ENCODE measurements around the gene TCOF1. TPM values are rescaled to one million over a fixed set of nuclear protein-coding genes. Genes with fewer than 3 reads are reported as not detected.

TCOF1 gene
- total and polyA plus RNA-seq, 9 donors, result 16.7 to 38.3 (median 27.8) TPM

GRCh38 chr5:150317048-150318003 is 40.2 kb upstream of the TCOF1 start:
- H3K27me3 ChIP-seq, result no peaks in the 10 kb centered on the region

GRCh38 chr5:150318613-150319483 is 38.6 kb upstream of the TCOF1 start:
- Histone ChIP-seq H3K4me1 (ENCODE audit: insufficient read depth) (no peaks in the 10 kb centered on the region), H3K36me3 (no peaks in the 10 kb centered on the region), H3K4me3 (no peak overlapping the region), H3K9me3 (no peaks in the 10 kb centered on the region), H3K27ac (no peak overlapping the region), H3K27me3 (no peaks in the 10 kb centered on the region)
- DNase-seq, result no peak
- WGBS, 3 donors, result 51 to 68% (median 59%) methylated on average over 8 to 9 of the region's 9 CpGs
- intact Hi-C loops (cut with DNase I), result no loop called here
- TF ChIP-seq POLR2A (IDR thresholded peaks at IDR 0.05) (no peak), EP300 (IDR thresholded peaks at IDR 0.05) (no peak), CTCF (IDR thresholded peaks at IDR 0.05) (no peak)

More at GRCh38 chr5:150317048-150318003, 40.2 kb upstream of the TCOF1 start:
- peak in 4 of 5 donors; percentile 32 to 58 (median 44) for DNase-seq
- Histone ChIP-seq H3K36me3 (no peaks in the 10 kb centered on the region), H3K4me1 (ENCODE audit: insufficient read depth) (no peaks in the 10 kb centered on the region), H3K27ac (peak overlapping the region in 1 of 2 donors; percentile 12), H3K9me3 (no peaks in the 10 kb centered on the region), H3K4me3 (no peak overlapping the region)
- TF ChIP-seq POLR2A (IDR thresholded peaks at IDR 0.05) (no peak), CTCF (IDR thresholded peaks at IDR 0.05) (no peak), EP300 (IDR thresholded peaks at IDR 0.05) (no peak)
- intact Hi-C loops (cut with DNase I), result no loop called here
- 57 to 61% (median 58%) methylated on average over 11 of the region's 11 CpGs for WGBS, 3 donors

GRCh38 chr5:150319484-150319790 is 38.1 kb upstream of the TCOF1 start:
- H3K36me3 ChIP-seq, result no peaks in the 10 kb centered on the region
- no peak for DNase-seq
- no peak overlapping the region for H3K27ac ChIP-seq
- WGBS, 3 donors, result 88 to 92% (median 91%) methylated on average over 6 of the region's 6 CpGs
- intact Hi-C loops (cut with DNase I), result no loop called here
- TF ChIP-seq EP300 (IDR thresholded peaks at IDR 0.05) (no peak), POLR2A (IDR thresholded peaks at IDR 0.05) (no peak), CTCF (IDR thresholded peaks at IDR 0.05) (no peak)
- H3K4me1 ChIP-seq (ENCODE audit: insufficient read depth), result no peaks in the 10 kb centered on the region
- H3K27me3 ChIP-seq, result no peaks in the 10 kb centered on the region
- no peaks in the 10 kb centered on the region for H3K9me3 ChIP-seq
- H3K4me3 ChIP-seq, result no peak overlapping the region

- WGBS, 3 donors, result 31 to 56% (median 47%) methylated on average over 2 of the region's 2 CpGs
These were observed 37.4 kb upstream of the TCOF1 start for GRCh38 chr5:150320044-150320613.

More at GRCh38 chr5:150320044-150320613, 37.4 kb upstream of the TCOF1 start:
- Histone ChIP-seq H3K4me1 (ENCODE audit: insufficient read depth) (no peaks in the 10 kb centered on the region), H3K4me3 (no peak overlapping the region), H3K27me3 (no peaks in the 10 kb centered on the region), H3K36me3 (no peaks in the 10 kb centered on the region), H3K9me3 (no peaks in the 10 kb centered on the region), H3K27ac (no peak overlapping the region)
- no peak for TF ChIP-seq EP300 (IDR thresholded peaks at IDR 0.05)
- no peak for TF ChIP-seq CTCF (IDR thresholded peaks at IDR 0.05)
- no peak for TF ChIP-seq POLR2A (IDR thresholded peaks at IDR 0.05)
- intact Hi-C loops (cut with DNase I), result no loop called here
- DNase-seq, result peak; percentile 44 to 68 (median 58)
